NT2/D1 (cell line): ENCODE results near the gene AVPR1B.

Experiments
- SUZ12 ChIP-seq: IDR thresholded peaks from 2 replicates; pipeline ENCODE4 v1.6.1; 2011; ENCODE audit not compliant: insufficient read length, insufficient read depth; ENCODE audit errors: extremely low read depth
- YY1 ChIP-seq: IDR thresholded peaks from 2 replicates; pipeline ENCODE4 v1.6.1; 2011; ENCODE audit not compliant: insufficient read length, insufficient read depth
- ZNF274 ChIP-seq: IDR thresholded peaks from 2 replicates; pipeline ENCODE4 v1.6.1; 2011; ENCODE audit warnings: mild to moderate bottlenecking, low read depth, low read length

DNA sequence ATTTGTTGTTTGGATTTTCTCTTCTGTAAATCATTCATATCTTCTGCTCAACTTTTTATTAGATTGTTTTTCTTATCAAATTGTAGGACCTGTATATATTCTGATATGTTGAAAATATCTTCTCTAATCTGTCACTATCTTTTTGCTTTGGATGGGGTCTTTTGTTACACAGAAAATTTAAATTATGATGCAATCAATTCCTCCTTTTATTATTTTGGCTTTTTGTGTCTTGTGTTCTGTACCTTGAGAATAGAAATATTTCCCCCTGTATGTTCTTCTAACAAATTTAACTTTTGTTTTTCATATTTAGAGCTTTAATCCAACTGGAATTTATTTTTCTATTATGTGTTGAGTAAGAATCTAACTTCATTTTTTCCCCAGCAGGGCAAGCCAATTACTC lies 3.2 kb upstream of the AVPR1B start:
- TF ChIP-seq ZNF274, result no peak
- TF ChIP-seq YY1, result no peak
- TF ChIP-seq SUZ12, result no peak
